ENCODE data around the gene KCNA3. TPM values are rescaled to one million over a fixed set of nuclear protein-coding genes. Genes with fewer than 3 reads are reported as not detected.

Gene KCNA3
- total RNA-seq (ENCODE audit: low replicate concordance) = 0.62 and 0.69 TPM in 2 replicates

- TF ChIP-seq CTCF (IDR thresholded peaks at IDR 0.05) = peak; percentile 34
- peak; percentile 17 for TF ChIP-seq EZH2 (IDR thresholded peaks at IDR 0.05)
- no peak for TF ChIP-seq EZH2phosphoT487 (IDR thresholded peaks at IDR 0.05)
- Histone ChIP-seq H3K36me3 (no peaks in the 10 kb centered on the region), H3K9me3 (ENCODE audit: low read depth) (no peaks in the 10 kb centered on the region), H2AFZ (replicated peaks) (peak within 1 kb of the TSS; percentile 80), H3K4me3 (peak within 1 kb of the TSS; percentile 66), H3K9ac (no peak within 1 kb of the TSS), H3K79me2 (ENCODE audit: low read depth) (no peaks in the 10 kb centered on the region), H3K4me2 (peak within 1 kb of the TSS; percentile 83), H3K4me1 (no peaks in the 10 kb centered on the region), H4K20me1 (ENCODE audit: low read depth) (no peaks in the 10 kb centered on the region), H3K27me3 (peaks cover 100% of the 10 kb centered on the region), H3K27ac (no peak within 1 kb of the TSS), H3F3A (ENCODE audit: low read depth) (peaks cover 11% of the 10 kb centered on the region)
- DNase-seq (ENCODE audit: low spot score) = peak; percentile 91
- peaks cover 34% of the 10 kb centered on the region for H3K27me3 Mint-ChIP-seq (ENCODE audit: insufficient read depth, low read depth)
- H3K27ac Mint-ChIP-seq = no peak within 1 kb of the TSS
- peaks cover 14% of the 10 kb centered on the region for H3K9me3 Mint-ChIP-seq
- H3K36me3 Mint-ChIP-seq = peaks cover 2% of the 10 kb centered on the region
- H3K4me1 Mint-ChIP-seq = peaks cover 39% of the 10 kb centered on the region
- H3K4me3 Mint-ChIP-seq = peak within 1 kb of the TSS; percentile 87
Measured at GRCh38 chr1:110674337-110675059, at the start of gene KCNA3. KCNA3 (minus strand) TSS chr1:110674940; CDS start chr1:110674809, 131 bp downstream.

- Histone ChIP-seq H2AFZ (replicated peaks) (no peak overlapping the region), H3K36me3 (no peaks in the 10 kb centered on the region), H3K27me3 (peaks cover 43% of the 10 kb centered on the region), H3F3A (ENCODE audit: low read depth) (no peaks in the 10 kb centered on the region), H3K4me1 (no peaks in the 10 kb centered on the region), H4K20me1 (ENCODE audit: low read depth) (no peaks in the 10 kb centered on the region), H3K9me3 (ENCODE audit: low read depth) (no peaks in the 10 kb centered on the region), H3K4me2 (no peak overlapping the region), H3K4me3 (no peak overlapping the region), H3K9ac (no peak overlapping the region), H3K27ac (no peak overlapping the region), H3K79me2 (ENCODE audit: low read depth) (no peaks in the 10 kb centered on the region)
- no peak for DNase-seq (ENCODE audit: low spot score)
- TF ChIP-seq EZH2 (IDR thresholded peaks at IDR 0.05) (no peak), CTCF (IDR thresholded peaks at IDR 0.05) (no peak), EZH2phosphoT487 (IDR thresholded peaks at IDR 0.05) (no peak)
- H3K27me3 Mint-ChIP-seq (ENCODE audit: insufficient read depth, low read depth) = peaks cover 6% of the 10 kb centered on the region
- no peaks in the 10 kb centered on the region for H3K36me3 Mint-ChIP-seq
- no peaks in the 10 kb centered on the region for H3K9me3 Mint-ChIP-seq
- H3K4me3 Mint-ChIP-seq = no peak overlapping the region
- H3K4me1 Mint-ChIP-seq = no peaks in the 10 kb centered on the region
- H3K27ac Mint-ChIP-seq = no peak overlapping the region
Measured at GRCh38 chr1:110722807-110723206, 48.1 kb upstream of the KCNA3 start.

DNA sequence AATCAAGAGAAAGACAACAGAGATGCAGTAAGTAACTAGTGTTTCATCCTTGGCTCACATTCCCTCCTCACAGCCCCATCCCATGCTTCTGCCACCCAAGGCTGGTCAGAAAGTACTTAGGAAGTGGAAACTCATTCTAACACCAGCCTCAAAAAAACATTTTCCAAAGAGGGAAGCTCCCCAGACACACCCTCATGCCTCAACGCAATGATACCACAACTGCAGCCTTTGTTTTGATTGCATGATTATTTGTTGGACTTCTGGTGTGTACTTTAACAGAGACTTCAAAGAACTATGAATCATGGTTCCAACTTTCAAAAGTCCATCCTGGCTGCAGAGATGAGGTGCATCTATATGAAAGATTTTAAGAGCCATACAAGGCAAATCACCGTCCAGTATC is 45.2 kb upstream of the KCNA3 start:
- Histone ChIP-seq H3K9me3 (ENCODE audit: low read depth) (no peaks in the 10 kb centered on the region), H4K20me1 (ENCODE audit: low read depth) (no peaks in the 10 kb centered on the region), H3K27ac (no peak overlapping the region), H3K36me3 (no peaks in the 10 kb centered on the region), H3K4me2 (no peak overlapping the region), H2AFZ (replicated peaks) (no peak overlapping the region), H3K4me3 (no peak overlapping the region), H3K79me2 (ENCODE audit: low read depth) (no peaks in the 10 kb centered on the region), H3F3A (ENCODE audit: low read depth) (no peaks in the 10 kb centered on the region), H3K4me1 (no peaks in the 10 kb centered on the region), H3K27me3 (peaks cover 43% of the 10 kb centered on the region), H3K9ac (no peak overlapping the region)
- DNase-seq (ENCODE audit: low spot score) = no peak
- H3K36me3 Mint-ChIP-seq = no peaks in the 10 kb centered on the region
- no peaks in the 10 kb centered on the region for H3K4me1 Mint-ChIP-seq
- H3K4me3 Mint-ChIP-seq = no peak overlapping the region
- H3K9me3 Mint-ChIP-seq = no peaks in the 10 kb centered on the region
- no peaks in the 10 kb centered on the region for H3K27me3 Mint-ChIP-seq (ENCODE audit: insufficient read depth, low read depth)
- no peak for TF ChIP-seq EZH2phosphoT487 (IDR thresholded peaks at IDR 0.05)
- no peak for TF ChIP-seq EZH2 (IDR thresholded peaks at IDR 0.05)
- no peak for TF ChIP-seq CTCF (IDR thresholded peaks at IDR 0.05)
- no peak overlapping the region for H3K27ac Mint-ChIP-seq
